ENCODE measurements around the gene RNASEH1. TPM values are rescaled to one million over a fixed set of nuclear protein-coding genes. Genes with fewer than 3 reads are reported as not detected.

Gene RNASEH1
- total and polyA plus RNA-seq, 2 of the 4 experiments (the other 2 are of a cell fraction): 23.5 to 23.7 TPM

DNA sequence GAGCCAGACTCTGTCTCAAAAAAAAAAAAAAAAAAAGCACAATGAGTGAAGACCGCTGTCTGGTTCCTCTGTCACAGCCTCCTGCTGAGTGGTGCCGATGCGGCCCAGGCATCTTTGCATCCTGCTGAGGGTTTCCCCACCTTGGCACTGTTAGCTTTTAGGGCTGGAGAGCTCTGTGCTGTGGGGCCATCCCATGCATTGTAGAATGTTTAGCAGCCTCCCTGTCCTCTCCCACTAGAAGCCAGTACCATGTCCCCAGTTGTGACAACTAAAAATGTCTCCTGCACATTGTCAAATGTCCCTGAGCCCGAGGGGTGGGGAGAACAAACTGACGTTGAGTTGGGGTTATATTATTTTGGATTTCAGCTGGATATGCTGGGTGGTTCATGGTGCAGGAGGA lies 28.9 kb upstream of the RNASEH1 start:
- no CpG with 5 or more reads among the region's 5 CpGs for WGBS, 2 experiments (ENCODE audit: extremely low coverage in 2 of 2, insufficient read length in 1 of 2)
- TF ChIP-seq, protein P1, sequence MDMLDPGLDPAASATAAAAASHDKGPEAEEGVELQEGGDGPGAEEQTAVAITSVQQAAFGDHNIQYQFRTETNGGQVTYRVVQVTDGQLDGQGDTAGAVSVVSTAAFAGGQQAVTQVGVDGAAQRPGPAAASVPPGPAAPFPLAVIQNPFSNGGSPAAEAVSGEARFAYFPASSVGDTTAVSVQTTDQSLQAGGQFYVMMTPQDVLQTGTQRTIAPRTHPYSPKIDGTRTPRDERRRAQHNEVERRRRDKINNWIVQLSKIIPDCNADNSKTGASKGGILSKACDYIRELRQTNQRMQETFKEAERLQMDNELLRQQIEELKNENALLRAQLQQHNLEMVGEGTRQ (IDR thresholded peaks at IDR 0.05; ENCODE audit: low read depth, low read length): no peak
- TF ChIP-seq FOS (IDR thresholded peaks at IDR 0.05; ENCODE audit: low read depth, low read length) (no peak), BHLHE40 (IDR thresholded peaks at IDR 0.05; ENCODE audit: low read depth, low read length) (no peak), RCOR1 (IDR thresholded peaks at IDR 0.05; ENCODE audit: insufficient replicate concordance, low read length) (no peak)
- ATAC-seq (ENCODE audit: low read depth): no peak; the same call in 1 of the 2 replicates

More for the DNA sequence above, 28.9 kb upstream of the RNASEH1 start:
- Histone ChIP-seq H4K91ac (ENCODE audit: insufficient read depth, low read depth, low read length) (peak overlapping the region; percentile 87), H2BK5ac (ENCODE audit: low read depth, low read length, poor library complexity, severe bottlenecking) (peak overlapping the region; percentile 91), H3K56ac (ENCODE audit: extremely low read depth, insufficient read depth, low read length) (peak overlapping the region; percentile 55; the same call in 1 of the 2 replicates), H3K4me1 (ENCODE audit: control insufficient read depth, insufficient read depth, low read length) (peaks cover 21% of the 10 kb centered on the region), H3K36me3 (ENCODE audit: control insufficient read depth, insufficient read depth, low read length) (peaks cover 2% of the 10 kb centered on the region; the same call in 1 of the 2 replicates), H3K27me3 (ENCODE audit: control insufficient read depth, insufficient read depth, low read length) (no peaks in the 10 kb centered on the region), H3K18ac (ENCODE audit: low read depth, low read length) (peak overlapping the region; percentile 92), H4K8ac (ENCODE audit: low read depth in 2 of 2, low read length in 2 of 2) (peak overlapping the region; percentile 72 to 88), H2BK15ac (ENCODE audit: low read depth, low read length) (peak overlapping the region; percentile 98), H3K9ac (ENCODE audit: low read depth, low read length) (peak overlapping the region; percentile 25; the same call in 1 of the 2 replicates), H3K9me1 (ENCODE audit: insufficient read depth, low read length) (peaks cover 12% of the 10 kb centered on the region), H3K4ac (ENCODE audit: low read depth, low read length) (peak overlapping the region; percentile 96), H3K14ac (replicated peaks; ENCODE audit: low read depth, low read length) (peak overlapping the region; percentile 83), H3K27ac (ENCODE audit: insufficient read depth, low read length) (peak overlapping the region; percentile 99), H2AK9ac (replicated peaks; ENCODE audit: low read depth, low read length, poor library complexity) (peak overlapping the region; percentile 81), H2AFZ (replicated peaks; ENCODE audit: low read length, poor library complexity) (peak overlapping the region; percentile 76), H2BK20ac (ENCODE audit: low read depth, low read length) (peak overlapping the region; percentile 85), H3K23ac (ENCODE audit: low read depth, low read length) (peak overlapping the region; percentile 83; the same call in 1 of the 2 replicates), H3K9me3 (ENCODE audit: control insufficient read depth, insufficient read depth, low read length) (no peaks in the 10 kb centered on the region), H3K79me1 (ENCODE audit: low read depth in 1 of 2, low read length in 2 of 2) (peaks cover 12 to 35% of the 10 kb centered on the region in 2 experiments), H2AK5ac (ENCODE audit: low read depth, low read length) (peak overlapping the region; percentile 70), H4K20me1 (ENCODE audit: insufficient read depth, low read length) (no peaks in the 10 kb centered on the region; the same call in 1 of the 2 replicates), H4K5ac (ENCODE audit: low read depth, low read length) (peak overlapping the region; percentile 83), H3K4me3 (ENCODE audit: insufficient read depth, low read depth, low read length) (no peak overlapping the region), H2BK120ac (ENCODE audit: low read depth, low read length) (peak overlapping the region; percentile 92), H3K4me2 (ENCODE audit: low read depth, low read length) (peak overlapping the region; percentile 63)
- ChIA-PET CTCF (no interaction called here), POLR2A (ENCODE audit: unreplicated experiment) (no interaction called here)
- in situ Hi-C loops (cut with MboI; ENCODE audit: low sequenced_read_pairs) (no loop called here), dilution Hi-C loops (cut with HindIII; ENCODE audit: low sequenced_read_pairs, unreplicated experiment) (no loop called here), intact Hi-C loops (cut with micrococcal nuclease) (no loop called here)
- no TSS peak for BruUV-seq (replicated peaks)
- DNase-seq: no peak
